Stimulated activated CD8-positive, alpha-beta memory T cell treated with anti-CD3 and anti-CD28 coated beads, Interleukin-4, amount 100 ng/mL, for 48 hours (primary cell): ENCODE results near the gene DENND1A.

Experiments
- DNase-seq: peaks from one replicate; pipeline ENCODE4 v3.0.0-alpha.2; 2020

Gene DENND1A

GRCh38 chr9:123550797-123551196 lies 379.1 kb downstream of the DENND1A start:
- no peak for DNase-seq

- DNase-seq, result no peak
These were observed 379.9 kb downstream of the DENND1A start for GRCh38 chr9:123550012-123550411.

- DNase-seq, result peak; percentile 76
These were observed 381.0 kb downstream of the DENND1A start for GRCh38 chr9:123548741-123549545.

- peak; percentile 35 for DNase-seq
These were observed 385.7 kb downstream of the DENND1A start for GRCh38 chr9:123544007-123544827.

- DNase-seq, result no peak
These were observed 386.4 kb downstream of the DENND1A start for GRCh38 chr9:123543492-123543891.

- DNase-seq, result no peak
These were observed 387.3 kb downstream of the DENND1A start for GRCh38 chr9:123542435-123543225.

GRCh38 chr9:123541411-123541810 lies 388.5 kb downstream of the DENND1A start:
- DNase-seq, result no peak

- no peak for DNase-seq
These were observed 389.5 kb downstream of the DENND1A start for GRCh38 chr9:123540457-123540856.

GRCh38 chr9:123537809-123538208 lies 392.1 kb downstream of the DENND1A start:
- DNase-seq, result no peak

- DNase-seq, result no peak
These were observed 393.5 kb downstream of the DENND1A start for GRCh38 chr9:123536455-123536868.

GRCh38 chr9:123534336-123534735 lies 395.6 kb downstream of the DENND1A start:
- DNase-seq, result no peak

- no peak for DNase-seq
These were observed 399.7 kb downstream of the DENND1A start for GRCh38 chr9:123530244-123530643.

GRCh38 chr9:123528501-123528900 lies 401.4 kb downstream of the DENND1A start:
- DNase-seq, result no peak

GRCh38 chr9:123527981-123528380 lies 401.9 kb downstream of the DENND1A start:
- DNase-seq, result no peak

- DNase-seq, result no peak
These were observed 404.0 kb downstream of the DENND1A start for GRCh38 chr9:123525957-123526356.

GRCh38 chr9:123525424-123525823 lies 404.5 kb downstream of the DENND1A start:
- DNase-seq, result no peak

GRCh38 chr9:123524866-123525265 lies 405.1 kb downstream of the DENND1A start:
- no peak for DNase-seq

GRCh38 chr9:123523845-123524244 lies 406.1 kb downstream of the DENND1A start:
- DNase-seq, result no peak

GRCh38 chr9:123523001-123523400 lies 406.9 kb downstream of the DENND1A start:
- no peak for DNase-seq

GRCh38 chr9:123522251-123522650 lies 407.7 kb downstream of the DENND1A start:
- DNase-seq, result no peak

- no peak for DNase-seq
These were observed 411.6 kb downstream of the DENND1A start for GRCh38 chr9:123518338-123518737.

GRCh38 chr9:123517512-123517911 lies 412.4 kb downstream of the DENND1A start:
- no peak for DNase-seq

GRCh38 chr9:123514766-123515165 lies 415.2 kb downstream of the DENND1A start:
- no peak for DNase-seq
